ENCODE data around the gene GPRC5C. TPM values are rescaled to one million over a fixed set of nuclear protein-coding genes. Genes with fewer than 3 reads are reported as not detected.
"Not testable (repeated sequence)": the region's sequence is repeated elsewhere in the genome, so short reads cannot be mapped to it uniquely, and the experiment has no call there.

Gene GPRC5C
- total RNA-seq, 4 donors from 2014 or later = 73.2 to 194 (median 163) TPM

- H3K36me3 ChIP-seq = no peaks in the 10 kb centered on the region
- no peaks in the 10 kb centered on the region for H3K4me1 ChIP-seq
- DNase-seq = no peak
- no peaks in the 10 kb centered on the region for H3K27me3 ChIP-seq
- intact Hi-C loops (cut with DNase I) = no loop called here
- H3K9me3 ChIP-seq = no peaks in the 10 kb centered on the region
- TF ChIP-seq POLR2A (IDR thresholded peaks at IDR 0.05) (no peak), CTCF (IDR thresholded peaks at IDR 0.05) (no peak)
- H3K27ac ChIP-seq = no peak overlapping the region
- H3K4me3 ChIP-seq (replicated peaks in 1 of 3) = no peak overlapping the region
- WGBS, 2 donors = 91 to 95% methylated on average over 4 of the region's 4 CpGs
Measured at GRCh38 chr17:74396567-74396966, 35.3 kb upstream of the GPRC5C start.

GRCh38 chr17:74402048-74402447 lies 29.8 kb upstream of the GPRC5C start:
- H3K4me1 ChIP-seq = no peaks in the 10 kb centered on the region
- intact Hi-C loops (cut with DNase I) = no loop called here
- H3K27ac ChIP-seq = no peak overlapping the region
- no peaks in the 10 kb centered on the region for H3K9me3 ChIP-seq
- no peaks in the 10 kb centered on the region for H3K27me3 ChIP-seq
- no peak overlapping the region for H3K4me3 ChIP-seq (replicated peaks in 1 of 3)
- no peak for DNase-seq
- WGBS, 2 donors = 91 to 94% methylated on average over 6 to 7 of the region's 7 CpGs
- TF ChIP-seq CTCF (IDR thresholded peaks at IDR 0.05) (no peak), POLR2A (IDR thresholded peaks at IDR 0.05) (no peak)
- H3K36me3 ChIP-seq = no peaks in the 10 kb centered on the region

- intact Hi-C loops (cut with DNase I) = no loop called here
- Histone ChIP-seq H3K27ac (no peak overlapping the region), H3K27me3 (no peaks in the 10 kb centered on the region), H3K9me3 (no peaks in the 10 kb centered on the region), H3K4me3 (replicated peaks in 1 of 3) (no peak overlapping the region), H3K4me1 (peaks cover 0 to 7% of the 10 kb centered on the region in 2 donors), H3K36me3 (no peaks in the 10 kb centered on the region)
- no peak for DNase-seq
- WGBS, 2 donors = 69 to 83% methylated on average over 7 of the region's 12 CpGs
- TF ChIP-seq POLR2A (IDR thresholded peaks at IDR 0.05) (no peak), CTCF (IDR thresholded peaks at IDR 0.05) (no peak)
Measured at GRCh38 chr17:74403512-74404137, 28.3 kb upstream of the GPRC5C start.

GRCh38 chr17:74404218-74404617 lies 27.7 kb upstream of the GPRC5C start:
- 54 to 67% methylated on average over 5 of the region's 7 CpGs for WGBS, 2 donors
- no peak overlapping the region for H3K4me3 ChIP-seq (replicated peaks in 1 of 3)
- TF ChIP-seq CTCF (IDR thresholded peaks at IDR 0.05) (no peak), POLR2A (IDR thresholded peaks at IDR 0.05) (no peak)
- no peak overlapping the region for H3K27ac ChIP-seq
- no peaks in the 10 kb centered on the region for H3K27me3 ChIP-seq
- peaks cover 0 to 7% of the 10 kb centered on the region in 2 donors for H3K4me1 ChIP-seq
- no peaks in the 10 kb centered on the region for H3K9me3 ChIP-seq
- intact Hi-C loops (cut with DNase I) = no loop called here
- DNase-seq = no peak
- H3K36me3 ChIP-seq = no peaks in the 10 kb centered on the region

- no peaks in the 10 kb centered on the region for H3K27me3 ChIP-seq
- no peak for DNase-seq
- intact Hi-C loops (cut with DNase I) = no loop called here
- peaks cover 0 to 7% of the 10 kb centered on the region in 2 donors for H3K4me1 ChIP-seq
- TF ChIP-seq POLR2A (IDR thresholded peaks at IDR 0.05) = no peak
- TF ChIP-seq CTCF (IDR thresholded peaks at IDR 0.05) = no peak
- WGBS, 2 donors = 88 to 91% methylated on average over 6 of the region's 6 CpGs
- no peaks in the 10 kb centered on the region for H3K36me3 ChIP-seq
- no peak overlapping the region for H3K4me3 ChIP-seq (replicated peaks in 1 of 3)
- no peaks in the 10 kb centered on the region for H3K9me3 ChIP-seq
- H3K27ac ChIP-seq = no peak overlapping the region
Measured at GRCh38 chr17:74404789-74405188, 27.1 kb upstream of the GPRC5C start.

- H3K27me3 ChIP-seq; H3K27ac ChIP-seq; DNase-seq; H3K36me3 ChIP-seq; H3K9me3 ChIP-seq; intact Hi-C loops (cut with DNase I); H3K4me3 ChIP-seq (replicated peaks in 1 of 3); H3K4me1 ChIP-seq: not testable (repeated sequence)
- WGBS, 2 donors = 94% methylated on average over 5 of the region's 5 CpGs
Measured at GRCh38 chr17:74405311-74405710, 26.6 kb upstream of the GPRC5C start.
